ENCODE results near the gene ESRRG. TPM values are rescaled to one million over a fixed set of nuclear protein-coding genes. Genes with fewer than 3 reads are reported as not detected.

The ESRRG gene
- total and polyA plus RNA-seq, 2 of the 8 experiments (the other 6 are each of a cell fraction or from before 2014, with no cell fraction given), result 0.59 to 1.4 TPM

- TF ChIP-seq CHD7 (IDR thresholded peaks at IDR 0.05; ENCODE audit: insufficient replicate concordance, low read length), result no peak
- TF ChIP-seq HDAC6 (IDR thresholded peaks at IDR 0.05; ENCODE audit: low read depth, low read length), result no peak
- TF ChIP-seq TAF7 (optimal IDR thresholded peaks at IDR 0.05; ENCODE audit: borderline replicate concordance, low read depth, low read length), result no peak
- no peak for TF ChIP-seq HDAC2 (IDR thresholded peaks at IDR 0.05; ENCODE audit: borderline replicate concordance in 1 of 2, low read depth in 2 of 2, low read length in 2 of 2)
- TF ChIP-seq NRF1 (IDR thresholded peaks at IDR 0.05; ENCODE audit: low read depth, low read length), result no peak
- no peak for TF ChIP-seq GABPA (IDR thresholded peaks at IDR 0.05; ENCODE audit: borderline replicate concordance, insufficient read depth, low read length)
- TF ChIP-seq CTBP2 (IDR thresholded peaks at IDR 0.05; ENCODE audit: borderline replicate concordance, insufficient read depth, insufficient read length, low read length), result no peak
- TF ChIP-seq ZNF274 (IDR thresholded peaks at IDR 0.05; ENCODE audit: borderline replicate concordance, extremely low read depth, low read length), result no peak
- TF ChIP-seq CHD1 (IDR thresholded peaks at IDR 0.05; ENCODE audit: low read depth, low read length), result no peak
- no peak for TF ChIP-seq KDM1A (IDR thresholded peaks at IDR 0.05; ENCODE audit: borderline replicate concordance, low read length)
Observed at GRCh38 chr1:216502528-216503162, 220.6 kb downstream of the ESRRG start (continued).

All from H1 (cell line).